GM19467 (cell line): ENCODE results near the gene C9orf50.

ENCODE experiments used
- ATAC-seq: cut with Tn5 transposase; IDR thresholded peaks from one replicate; pipeline ENCODE4 v1.9.1; 2021; ENCODE audit warnings: mild to moderate bottlenecking, moderate library complexity; ENCODE audit not compliant: unreplicated experiment

C9orf50 gene

DNA sequence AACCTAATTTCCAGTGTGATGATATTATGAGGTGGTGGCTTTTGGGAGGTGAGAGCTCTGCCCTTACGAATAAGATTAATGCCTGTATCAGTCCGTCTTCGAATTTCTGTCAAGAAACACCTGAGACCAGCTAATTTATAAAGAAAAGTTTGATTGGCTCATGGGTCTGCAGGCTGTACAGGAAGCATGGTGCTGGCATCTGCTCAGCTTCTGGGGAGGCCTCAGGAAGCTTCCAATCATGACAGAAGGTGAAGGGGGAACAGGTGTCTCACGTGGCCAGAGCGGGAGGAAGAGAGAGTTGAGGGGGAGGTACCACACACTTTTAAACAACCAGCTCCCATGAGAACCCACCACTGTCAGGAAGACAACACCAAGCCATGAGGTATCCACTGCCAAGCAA, 46.9 kb downstream of the C9orf50 start:
- ATAC-seq, result no peak

- no peak for ATAC-seq
Observed at GRCh38 chr9:129572517-129572916, 48.4 kb downstream of the C9orf50 start.

- no peak for ATAC-seq
Observed at GRCh38 chr9:129572052-129572425, 48.9 kb downstream of the C9orf50 start.

- no peak for ATAC-seq
Observed at GRCh38 chr9:129571298-129572051, 49.4 kb downstream of the C9orf50 start.

GRCh38 chr9:129570450-129571297, 50.2 kb downstream of the C9orf50 start:
- no peak for ATAC-seq

GRCh38 chr9:129569502-129570449, 51.1 kb downstream of the C9orf50 start:
- no peak for ATAC-seq

DNA sequence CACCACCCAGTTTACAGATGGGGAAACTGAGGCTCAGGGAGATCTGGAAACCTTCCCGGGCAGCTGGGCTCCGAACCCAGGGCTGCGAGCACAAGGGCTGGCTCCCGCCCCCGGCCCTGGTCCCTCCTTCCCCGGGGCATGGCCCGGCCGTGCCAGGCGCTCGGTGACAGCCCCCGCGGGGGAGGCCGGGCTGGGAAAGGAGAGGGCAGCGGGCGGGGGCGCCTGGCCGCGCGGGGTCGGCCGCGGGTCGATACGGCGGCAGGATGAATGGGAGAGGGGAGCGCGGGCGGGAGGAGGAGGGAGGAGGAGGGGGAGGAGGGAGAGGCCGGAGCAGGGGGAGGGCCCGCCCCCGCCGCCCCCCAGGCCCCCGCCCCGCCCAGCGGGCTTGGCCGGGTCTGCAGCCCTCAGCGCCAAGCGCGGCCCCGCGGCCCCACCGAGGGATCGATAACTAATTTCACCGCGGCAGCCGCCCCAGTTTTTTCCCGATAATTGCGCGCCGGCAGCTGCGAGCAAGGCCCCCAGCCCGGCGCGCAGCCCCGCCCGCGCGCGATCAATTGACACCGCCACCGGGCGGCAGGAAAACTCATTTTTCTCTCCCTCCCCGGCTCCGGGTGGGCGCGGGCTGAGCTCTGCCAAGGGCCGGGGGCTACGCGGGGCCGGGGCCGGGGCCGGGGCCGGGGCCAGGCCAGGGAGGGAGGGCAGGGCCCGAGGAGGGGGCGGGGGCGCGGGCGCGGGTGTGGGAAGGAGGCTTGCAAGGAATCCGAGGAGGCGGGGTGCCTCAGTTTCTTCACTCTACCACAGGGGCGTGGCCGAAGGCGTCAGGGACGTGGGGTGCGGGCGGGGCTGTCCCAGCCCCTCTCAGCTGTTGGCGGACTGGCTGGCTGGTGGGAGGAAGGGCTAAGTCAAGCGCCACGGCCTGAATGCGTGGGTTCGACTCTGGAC, 52.1 kb downstream of the C9orf50 start:
- no peak for ATAC-seq

- ATAC-seq, result no peak
Observed at GRCh38 chr9:129567842-129568559, 52.9 kb downstream of the C9orf50 start.

GRCh38 chr9:129567329-129567728, 53.6 kb downstream of the C9orf50 start:
- no peak for ATAC-seq

DNA sequence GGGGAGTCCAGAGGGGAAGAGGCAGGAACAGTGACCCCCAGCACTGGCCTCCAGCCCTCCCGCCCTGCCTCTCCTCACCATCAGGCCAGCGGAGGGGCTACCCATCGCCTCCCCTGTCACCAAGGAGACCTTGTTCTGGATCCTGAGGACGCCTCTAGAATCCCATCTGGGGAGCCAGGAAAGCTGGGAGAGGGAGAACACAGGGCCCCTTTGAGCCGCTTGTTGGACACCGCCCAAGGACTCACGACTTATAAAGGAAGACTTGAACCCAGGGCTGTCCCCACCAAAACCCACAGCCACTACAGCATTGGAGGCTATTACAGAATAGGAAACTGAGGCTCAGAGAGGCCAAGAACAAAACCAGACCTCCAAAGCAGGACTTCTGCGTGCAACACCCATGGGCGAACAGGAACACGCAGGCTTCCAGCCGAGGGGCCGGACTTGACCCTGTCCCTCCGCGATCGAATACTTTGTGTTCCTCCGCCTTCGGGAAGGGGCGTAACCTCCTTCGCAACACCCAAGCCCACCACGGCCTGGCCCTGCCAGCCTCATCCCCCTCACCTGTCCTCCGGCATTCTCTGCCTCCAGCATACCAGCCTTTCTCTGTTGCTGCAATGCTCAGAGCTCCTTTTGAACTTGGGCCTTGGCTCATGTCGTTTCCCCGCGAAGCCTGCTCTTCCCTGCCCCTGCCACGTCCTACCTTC, 54.2 kb downstream of the C9orf50 start:
- no peak for ATAC-seq

- ATAC-seq, result no peak
Observed at GRCh38 chr9:129562917-129563316, 58.0 kb downstream of the C9orf50 start.

- ATAC-seq, result no peak
Observed at GRCh38 chr9:129562514-129562913, 58.4 kb downstream of the C9orf50 start.
